A673 (cell line): ENCODE results near the gene ZMAT5.

Experiments
- EZH2 ChIP-seq: fragments of 200-600 bp; sonication (generic); IDR thresholded peaks from 2 replicates; pipeline ENCODE4 v1.6.1; 2017; ENCODE audit warnings: borderline replicate concordance, low read depth, mild to moderate bottlenecking, mixed read lengths, antibody characterized with exemption, low read length; ENCODE audit not compliant: poor library complexity, severe bottlenecking
- TF ChIP-seq, protein P1 (sequence below): fragments of 300-800, 200-600 bp; sonication (generic); conservative IDR thresholded peaks from 2 replicates; pipeline ENCODE4 v1.5.1; 2017; ENCODE audit warnings: low read depth, mild to moderate bottlenecking, antibody characterized with exemption, low read length, moderate library complexity, mixed read lengths

DNA sequence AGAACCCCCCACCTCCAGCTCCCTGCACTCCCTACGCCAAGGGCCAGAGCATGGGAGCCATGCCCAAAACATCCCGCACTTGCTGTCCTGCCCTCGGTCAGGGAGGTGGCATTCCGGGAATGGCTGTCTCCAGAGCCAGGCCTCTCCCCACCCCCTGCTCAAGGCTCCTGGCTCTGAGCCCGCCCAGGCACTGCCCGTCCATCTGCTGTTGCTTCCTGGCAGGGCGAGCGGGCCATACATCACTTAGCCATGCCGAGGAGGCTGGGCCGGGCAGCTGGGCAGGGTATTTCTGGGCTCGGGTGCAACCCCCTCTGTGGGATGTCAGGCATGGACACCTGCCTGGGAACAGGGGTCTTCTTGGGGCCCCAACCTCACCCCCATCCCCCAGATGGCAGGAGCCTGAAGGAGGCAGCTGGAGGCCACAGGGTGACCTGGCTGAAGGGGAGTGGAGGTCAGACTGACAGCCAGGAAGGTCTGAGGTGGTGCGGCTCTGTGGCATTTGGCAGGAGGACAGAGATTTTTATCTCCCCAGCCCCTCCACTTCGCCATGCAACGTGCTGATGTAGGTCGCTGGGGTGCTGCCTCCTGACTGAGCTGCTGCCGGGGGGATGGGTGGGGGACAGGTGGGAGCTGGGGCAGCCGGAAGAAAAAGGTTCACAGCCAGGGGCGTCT lies 55.7 kb downstream of the ZMAT5 start:
- TF ChIP-seq EZH2: no peak
- TF ChIP-seq, protein P1, sequence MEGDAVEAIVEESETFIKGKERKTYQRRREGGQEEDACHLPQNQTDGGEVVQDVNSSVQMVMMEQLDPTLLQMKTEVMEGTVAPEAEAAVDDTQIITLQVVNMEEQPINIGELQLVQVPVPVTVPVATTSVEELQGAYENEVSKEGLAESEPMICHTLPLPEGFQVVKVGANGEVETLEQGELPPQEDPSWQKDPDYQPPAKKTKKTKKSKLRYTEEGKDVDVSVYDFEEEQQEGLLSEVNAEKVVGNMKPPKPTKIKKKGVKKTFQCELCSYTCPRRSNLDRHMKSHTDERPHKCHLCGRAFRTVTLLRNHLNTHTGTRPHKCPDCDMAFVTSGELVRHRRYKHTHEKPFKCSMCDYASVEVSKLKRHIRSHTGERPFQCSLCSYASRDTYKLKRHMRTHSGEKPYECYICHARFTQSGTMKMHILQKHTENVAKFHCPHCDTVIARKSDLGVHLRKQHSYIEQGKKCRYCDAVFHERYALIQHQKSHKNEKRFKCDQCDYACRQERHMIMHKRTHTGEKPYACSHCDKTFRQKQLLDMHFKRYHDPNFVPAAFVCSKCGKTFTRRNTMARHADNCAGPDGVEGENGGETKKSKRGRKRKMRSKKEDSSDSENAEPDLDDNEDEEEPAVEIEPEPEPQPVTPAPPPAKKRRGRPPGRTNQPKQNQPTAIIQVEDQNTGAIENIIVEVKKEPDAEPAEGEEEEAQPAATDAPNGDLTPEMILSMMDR: no peak
